Ishikawa (cell line): Measurements from ENCODE around the gene CTDP1.

Experiments
- CEBPB ChIP-seq: IDR thresholded peaks from 2 replicates; pipeline ENCODE4 v1.6.1; 2012
- CREB1 ChIP-seq: IDR thresholded peaks from 2 replicates; pipeline ENCODE4 v1.6.1; 2012; ENCODE audit warnings: low read depth
- EGR1 ChIP-seq: IDR thresholded peaks from 2 replicates; pipeline ENCODE4 v1.6.1; 2012
- EP300 ChIP-seq: IDR thresholded peaks from 2 replicates; pipeline ENCODE4 v1.6.1; 2012; ENCODE audit warnings: borderline replicate concordance
- FOXM1 ChIP-seq: IDR thresholded peaks from 2 replicates; pipeline ENCODE4 v1.6.1; 2012; ENCODE audit warnings: low read depth, borderline replicate concordance
- NFIC ChIP-seq: IDR thresholded peaks from 2 replicates; pipeline ENCODE4 v1.6.1; 2012
- RAD21 ChIP-seq: IDR thresholded peaks from 2 replicates; pipeline ENCODE4 v1.6.1; 2012; ENCODE audit warnings: low read depth
- TAF1 ChIP-seq: IDR thresholded peaks from 2 replicates; pipeline ENCODE4 v1.6.1; 2012; ENCODE audit warnings: low read depth, mild to moderate bottlenecking
- TCF12 ChIP-seq: IDR thresholded peaks from 2 replicates; pipeline ENCODE4 v1.6.1; 2012; ENCODE audit warnings: low read depth
- TEAD4 ChIP-seq: IDR thresholded peaks from 2 replicates; pipeline ENCODE4 v1.6.1; 2012
- YY1 ChIP-seq: IDR thresholded peaks from 2 replicates; pipeline ENCODE4 v1.6.1; 2012; ENCODE audit warnings: low read depth
- ZBTB7A ChIP-seq: IDR thresholded peaks from 2 replicates; pipeline ENCODE4 v1.6.1; 2012; ENCODE audit warnings: low read depth
- TF ChIP-seq, protein P1 (sequence below): IDR thresholded peaks from 2 replicates; pipeline ENCODE4 v1.6.1; 2012
- TF ChIP-seq, protein P2 (sequence below): IDR thresholded peaks from 2 replicates; pipeline ENCODE4 v1.6.1; 2012
- TF ChIP-seq, protein P3 (sequence below): IDR thresholded peaks from 2 replicates; pipeline ENCODE4 v1.6.1; 2012; ENCODE audit warnings: low read depth, mild to moderate bottlenecking

Gene CTDP1

DNA sequence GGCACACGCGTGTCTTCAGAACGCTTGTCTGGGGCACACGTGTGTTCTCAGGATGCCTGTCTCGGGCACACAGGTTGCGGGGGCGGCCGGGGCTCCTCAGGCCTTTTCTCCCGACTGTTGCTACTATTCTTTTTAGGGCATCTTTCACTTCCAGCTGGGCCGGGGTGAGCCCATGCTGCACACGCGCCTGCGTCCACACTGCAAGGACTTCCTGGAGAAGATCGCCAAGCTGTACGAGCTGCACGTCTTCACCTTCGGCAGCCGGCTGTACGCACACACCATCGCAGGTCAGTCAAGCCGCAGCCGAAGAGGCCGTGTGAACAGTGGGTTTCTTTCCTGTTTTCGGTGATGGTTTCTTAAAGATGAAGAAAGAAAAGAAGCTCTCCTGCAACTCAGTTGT lies 25.0 kb downstream of the CTDP1 start:
- TF ChIP-seq, protein P1, sequence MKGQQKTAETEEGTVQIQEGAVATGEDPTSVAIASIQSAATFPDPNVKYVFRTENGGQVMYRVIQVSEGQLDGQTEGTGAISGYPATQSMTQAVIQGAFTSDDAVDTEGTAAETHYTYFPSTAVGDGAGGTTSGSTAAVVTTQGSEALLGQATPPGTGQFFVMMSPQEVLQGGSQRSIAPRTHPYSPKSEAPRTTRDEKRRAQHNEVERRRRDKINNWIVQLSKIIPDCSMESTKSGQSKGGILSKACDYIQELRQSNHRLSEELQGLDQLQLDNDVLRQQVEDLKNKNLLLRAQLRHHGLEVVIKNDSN, result no peak
- TF ChIP-seq ZBTB7A, result no peak
- TF ChIP-seq, protein P2, sequence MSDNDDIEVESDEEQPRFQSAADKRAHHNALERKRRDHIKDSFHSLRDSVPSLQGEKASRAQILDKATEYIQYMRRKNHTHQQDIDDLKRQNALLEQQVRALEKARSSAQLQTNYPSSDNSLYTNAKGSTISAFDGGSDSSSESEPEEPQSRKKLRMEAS, result no peak
- no peak for TF ChIP-seq TAF1
- no peak for TF ChIP-seq NFIC
- TF ChIP-seq FOXM1, result no peak
- no peak for TF ChIP-seq YY1
- no peak for TF ChIP-seq CREB1
- TF ChIP-seq, protein P3, sequence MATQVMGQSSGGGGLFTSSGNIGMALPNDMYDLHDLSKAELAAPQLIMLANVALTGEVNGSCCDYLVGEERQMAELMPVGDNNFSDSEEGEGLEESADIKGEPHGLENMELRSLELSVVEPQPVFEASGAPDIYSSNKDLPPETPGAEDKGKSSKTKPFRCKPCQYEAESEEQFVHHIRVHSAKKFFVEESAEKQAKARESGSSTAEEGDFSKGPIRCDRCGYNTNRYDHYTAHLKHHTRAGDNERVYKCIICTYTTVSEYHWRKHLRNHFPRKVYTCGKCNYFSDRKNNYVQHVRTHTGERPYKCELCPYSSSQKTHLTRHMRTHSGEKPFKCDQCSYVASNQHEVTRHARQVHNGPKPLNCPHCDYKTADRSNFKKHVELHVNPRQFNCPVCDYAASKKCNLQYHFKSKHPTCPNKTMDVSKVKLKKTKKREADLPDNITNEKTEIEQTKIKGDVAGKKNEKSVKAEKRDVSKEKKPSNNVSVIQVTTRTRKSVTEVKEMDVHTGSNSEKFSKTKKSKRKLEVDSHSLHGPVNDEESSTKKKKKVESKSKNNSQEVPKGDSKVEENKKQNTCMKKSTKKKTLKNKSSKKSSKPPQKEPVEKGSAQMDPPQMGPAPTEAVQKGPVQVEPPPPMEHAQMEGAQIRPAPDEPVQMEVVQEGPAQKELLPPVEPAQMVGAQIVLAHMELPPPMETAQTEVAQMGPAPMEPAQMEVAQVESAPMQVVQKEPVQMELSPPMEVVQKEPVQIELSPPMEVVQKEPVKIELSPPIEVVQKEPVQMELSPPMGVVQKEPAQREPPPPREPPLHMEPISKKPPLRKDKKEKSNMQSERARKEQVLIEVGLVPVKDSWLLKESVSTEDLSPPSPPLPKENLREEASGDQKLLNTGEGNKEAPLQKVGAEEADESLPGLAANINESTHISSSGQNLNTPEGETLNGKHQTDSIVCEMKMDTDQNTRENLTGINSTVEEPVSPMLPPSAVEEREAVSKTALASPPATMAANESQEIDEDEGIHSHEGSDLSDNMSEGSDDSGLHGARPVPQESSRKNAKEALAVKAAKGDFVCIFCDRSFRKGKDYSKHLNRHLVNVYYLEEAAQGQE, result no peak
- TF ChIP-seq RAD21, result no peak
- TF ChIP-seq CEBPB, result no peak
- no peak for TF ChIP-seq TEAD4
- TF ChIP-seq TCF12, result no peak

DNA sequence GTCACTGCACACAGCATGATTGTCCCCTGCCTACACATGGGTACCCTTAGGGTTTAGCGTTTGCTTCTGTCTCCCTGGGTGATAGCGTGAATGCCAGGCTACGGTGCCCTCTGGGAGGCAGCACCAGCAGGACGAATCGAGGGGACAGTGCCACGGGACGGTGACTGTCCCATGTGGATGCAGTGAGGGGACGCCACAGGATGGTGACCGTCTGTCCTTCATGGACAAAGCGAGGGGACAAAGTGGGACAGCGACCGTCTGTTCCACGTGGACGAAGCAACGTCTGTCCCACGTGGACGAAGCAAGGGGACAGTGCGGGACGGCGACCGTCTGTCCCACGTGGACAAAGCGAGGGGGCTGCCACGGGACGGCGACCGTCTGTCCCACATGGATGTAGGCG lies 25.7 kb downstream of the CTDP1 start:
- TF ChIP-seq TCF12 (no peak), EP300 (no peak)
- TF ChIP-seq, protein P3, result no peak

DNA sequence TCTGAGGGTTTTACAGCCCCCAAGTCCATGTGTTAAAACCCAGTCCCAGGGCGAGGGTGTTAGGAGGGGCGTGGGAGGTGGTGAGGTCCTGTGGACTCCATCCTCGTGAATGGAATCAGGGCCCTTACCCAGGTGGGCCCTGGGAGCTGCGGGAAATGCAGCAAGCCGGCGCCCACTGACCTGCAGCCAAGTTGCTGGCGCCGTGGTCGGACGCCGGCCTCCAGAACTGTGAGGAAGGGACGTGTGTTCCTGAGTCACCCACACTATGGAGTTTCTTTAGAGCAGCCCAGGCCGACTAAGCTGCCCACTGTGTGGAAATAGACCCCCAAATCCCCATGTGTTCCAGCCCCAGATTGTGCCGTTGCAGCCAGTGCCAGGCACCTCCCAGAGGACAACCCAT lies 26.4 kb downstream of the CTDP1 start:
- TF ChIP-seq FOXM1 (no peak), TAF1 (no peak), EGR1 (no peak), TEAD4 (no peak), NFIC (no peak), ZBTB7A (no peak), RAD21 (no peak), TCF12 (no peak), CEBPB (no peak), EP300 (no peak), YY1 (no peak)
- TF ChIP-seq, protein P1, result no peak
- TF ChIP-seq, protein P3, result no peak
- TF ChIP-seq, protein P2, result no peak

DNA sequence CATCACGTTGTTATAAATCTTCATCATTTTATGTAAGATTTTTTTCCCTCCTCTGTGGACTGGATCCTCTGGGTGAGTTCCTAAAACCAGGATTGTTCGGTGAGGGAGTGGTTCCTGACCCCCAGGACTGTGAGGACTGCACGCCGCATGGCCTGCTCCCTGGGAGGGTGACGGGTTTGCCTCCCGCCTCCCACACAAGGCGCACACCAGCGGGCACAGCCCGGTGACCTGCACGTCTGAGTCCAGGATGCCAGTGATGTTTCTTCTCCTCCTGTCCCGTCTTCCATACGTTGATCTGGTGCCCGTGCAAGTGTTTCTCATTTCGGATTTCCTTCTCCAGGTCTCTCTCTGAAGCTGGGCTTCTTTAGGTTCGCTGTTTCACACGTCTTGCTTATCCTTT lies 27.1 kb downstream of the CTDP1 start:
- TF ChIP-seq YY1, result no peak
- no peak for TF ChIP-seq EGR1
- TF ChIP-seq, protein P1, result no peak
- no peak for TF ChIP-seq RAD21

DNA sequence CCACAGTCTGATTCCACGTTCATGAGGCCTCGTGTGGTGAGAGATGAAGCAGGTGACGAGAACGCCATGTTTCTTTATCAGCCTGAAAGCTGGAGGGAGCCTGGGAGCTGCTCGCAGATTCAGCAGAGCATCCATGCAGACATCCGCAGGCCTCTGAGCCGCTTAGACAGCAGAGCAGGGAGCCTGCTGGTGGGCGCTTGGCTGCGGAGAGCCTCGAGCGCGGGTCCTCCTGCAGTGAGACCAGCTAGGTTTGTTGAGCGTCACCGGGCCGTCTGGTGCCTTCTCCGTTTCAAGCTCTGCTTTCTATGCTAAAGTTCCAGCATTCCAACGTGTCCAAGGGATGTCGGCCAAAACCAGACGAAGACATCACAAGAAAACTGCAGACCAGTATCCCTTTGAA lies 27.6 kb downstream of the CTDP1 start:
- no peak for TF ChIP-seq RAD21
- TF ChIP-seq, protein P2, result no peak
- no peak for TF ChIP-seq TEAD4
- TF ChIP-seq TCF12, result no peak
- TF ChIP-seq CEBPB, result no peak
- TF ChIP-seq NFIC, result no peak
- TF ChIP-seq TAF1, result no peak
- TF ChIP-seq EP300, result no peak
- TF ChIP-seq FOXM1, result no peak
- TF ChIP-seq, protein P3, result no peak
- TF ChIP-seq, protein P1, result no peak
- TF ChIP-seq EGR1, result no peak
- TF ChIP-seq YY1, result no peak
- no peak for TF ChIP-seq CREB1
- no peak for TF ChIP-seq ZBTB7A
